ENCODE results near the gene MTFR1L. TPM values are rescaled to one million over a fixed set of nuclear protein-coding genes. Genes with fewer than 3 reads are reported as not detected.

Gene MTFR1L
- total RNA-seq, 1 experiment from 2014 or later, result 23.2 TPM

DNA sequence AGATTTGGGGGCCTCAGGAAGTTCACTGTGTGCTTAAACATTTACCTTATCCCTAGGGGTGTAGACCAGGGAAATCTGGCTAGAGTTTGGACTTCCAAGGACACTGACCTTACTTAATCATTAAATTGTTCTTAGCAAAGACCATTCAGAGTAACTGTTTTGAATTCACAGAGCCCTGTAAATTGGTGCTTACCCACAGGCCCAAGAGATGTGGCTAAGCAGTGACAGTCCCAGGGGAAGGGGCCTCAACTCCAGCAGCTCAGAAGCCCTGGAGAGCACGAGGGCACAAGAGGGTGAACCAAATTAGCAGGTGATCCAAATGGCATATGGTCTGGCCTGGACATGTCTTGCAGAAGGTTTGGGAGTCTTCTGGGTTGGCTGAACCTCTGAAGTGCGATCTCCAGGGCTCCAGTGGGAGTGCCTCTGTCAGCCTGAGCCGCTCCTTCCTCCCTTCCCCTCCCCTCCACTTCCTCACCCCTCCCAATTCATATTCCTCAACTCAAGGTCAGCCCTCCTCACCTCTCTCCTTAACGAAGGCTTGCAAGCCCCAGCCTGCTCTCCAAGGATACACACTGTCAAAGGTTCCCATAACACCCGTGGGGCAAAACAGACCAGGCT lies 51.4 kb downstream of the MTFR1L start:
- no TSS peak for BruUV-seq (replicated peaks)
- Mint-ChIP-seq H3K27ac (ENCODE audit: unreplicated experiment) (no peak overlapping the region), H3K4me1 (ENCODE audit: low read depth, unreplicated experiment) (peaks cover 14% of the 10 kb centered on the region), H3K27me3 (ENCODE audit: unreplicated experiment) (no peaks in the 10 kb centered on the region), H3K36me3 (ENCODE audit: insufficient read depth, unreplicated experiment) (peaks cover 29% of the 10 kb centered on the region), H3K4me3 (ENCODE audit: low read depth, unreplicated experiment) (no peak overlapping the region), H3K9me3 (ENCODE audit: low read depth, unreplicated experiment) (no peaks in the 10 kb centered on the region)
- CTCF ChIA-PET, result interaction anchor here (0.6 kb wide), 1 partner anchor 52 kb away, joined by 9 read pairs; no protein-coding TSS in a partner anchor
- no peak for DNase-seq
- intact Hi-C loops (cut with micrococcal nuclease; ENCODE audit: unreplicated experiment), result no loop called here
- TF ChIP-seq, protein P1, sequence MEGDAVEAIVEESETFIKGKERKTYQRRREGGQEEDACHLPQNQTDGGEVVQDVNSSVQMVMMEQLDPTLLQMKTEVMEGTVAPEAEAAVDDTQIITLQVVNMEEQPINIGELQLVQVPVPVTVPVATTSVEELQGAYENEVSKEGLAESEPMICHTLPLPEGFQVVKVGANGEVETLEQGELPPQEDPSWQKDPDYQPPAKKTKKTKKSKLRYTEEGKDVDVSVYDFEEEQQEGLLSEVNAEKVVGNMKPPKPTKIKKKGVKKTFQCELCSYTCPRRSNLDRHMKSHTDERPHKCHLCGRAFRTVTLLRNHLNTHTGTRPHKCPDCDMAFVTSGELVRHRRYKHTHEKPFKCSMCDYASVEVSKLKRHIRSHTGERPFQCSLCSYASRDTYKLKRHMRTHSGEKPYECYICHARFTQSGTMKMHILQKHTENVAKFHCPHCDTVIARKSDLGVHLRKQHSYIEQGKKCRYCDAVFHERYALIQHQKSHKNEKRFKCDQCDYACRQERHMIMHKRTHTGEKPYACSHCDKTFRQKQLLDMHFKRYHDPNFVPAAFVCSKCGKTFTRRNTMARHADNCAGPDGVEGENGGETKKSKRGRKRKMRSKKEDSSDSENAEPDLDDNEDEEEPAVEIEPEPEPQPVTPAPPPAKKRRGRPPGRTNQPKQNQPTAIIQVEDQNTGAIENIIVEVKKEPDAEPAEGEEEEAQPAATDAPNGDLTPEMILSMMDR (IDR thresholded peaks at IDR 0.05; ENCODE audit: unreplicated experiment), result no peak

DNA sequence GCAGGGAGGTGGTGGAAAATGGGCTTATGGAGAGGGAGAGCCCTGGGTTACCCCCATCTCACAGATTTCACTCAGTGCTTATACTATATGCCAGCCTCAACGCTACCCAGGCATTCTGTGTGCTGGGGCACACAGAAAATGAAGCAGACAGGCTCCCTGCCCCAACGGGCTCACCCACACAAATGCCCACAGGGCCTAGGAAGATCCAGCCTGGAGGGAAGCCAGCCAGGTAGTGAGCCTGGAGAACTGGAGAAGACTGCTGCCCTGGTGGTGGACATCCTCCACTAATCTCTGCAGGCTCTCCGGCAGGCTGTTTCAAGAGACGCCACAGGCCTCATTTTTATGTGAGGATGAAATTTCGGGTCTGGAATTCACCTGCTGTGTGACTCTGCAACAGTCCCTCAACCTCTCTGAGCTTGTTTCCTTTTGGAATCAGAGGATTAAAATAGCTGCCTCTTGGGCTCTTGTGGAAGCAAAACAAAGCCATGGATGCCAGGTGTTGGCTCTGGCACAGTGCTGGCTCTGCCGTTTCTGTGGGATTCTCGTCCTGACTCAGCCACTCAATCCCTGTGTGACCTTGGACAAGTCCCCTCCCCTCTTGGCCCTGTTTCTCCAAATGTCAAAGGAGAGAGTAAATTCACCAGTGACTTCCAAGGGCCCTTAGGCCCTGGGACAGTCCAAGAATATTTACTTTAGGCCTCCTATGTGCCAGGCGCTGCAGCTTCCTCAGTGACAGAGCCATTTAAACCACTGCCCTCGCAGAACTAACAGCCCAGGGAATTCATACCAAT lies 52.1 kb downstream of the MTFR1L start:
- Mint-ChIP-seq H3K9me3 (ENCODE audit: low read depth, unreplicated experiment) (no peaks in the 10 kb centered on the region), H3K4me1 (ENCODE audit: low read depth, unreplicated experiment) (peaks cover 21% of the 10 kb centered on the region), H3K36me3 (ENCODE audit: insufficient read depth, unreplicated experiment) (peaks cover 29% of the 10 kb centered on the region), H3K27ac (ENCODE audit: unreplicated experiment) (no peak overlapping the region), H3K4me3 (ENCODE audit: low read depth, unreplicated experiment) (no peak overlapping the region), H3K27me3 (ENCODE audit: unreplicated experiment) (no peaks in the 10 kb centered on the region)
- CTCF ChIA-PET, result no interaction called here
- BruUV-seq (replicated peaks), result no TSS peak
- no peak for DNase-seq
- TF ChIP-seq, protein P1 (IDR thresholded peaks at IDR 0.05; ENCODE audit: unreplicated experiment), result no peak
- intact Hi-C loops (cut with micrococcal nuclease; ENCODE audit: unreplicated experiment), result no loop called here

DNA sequence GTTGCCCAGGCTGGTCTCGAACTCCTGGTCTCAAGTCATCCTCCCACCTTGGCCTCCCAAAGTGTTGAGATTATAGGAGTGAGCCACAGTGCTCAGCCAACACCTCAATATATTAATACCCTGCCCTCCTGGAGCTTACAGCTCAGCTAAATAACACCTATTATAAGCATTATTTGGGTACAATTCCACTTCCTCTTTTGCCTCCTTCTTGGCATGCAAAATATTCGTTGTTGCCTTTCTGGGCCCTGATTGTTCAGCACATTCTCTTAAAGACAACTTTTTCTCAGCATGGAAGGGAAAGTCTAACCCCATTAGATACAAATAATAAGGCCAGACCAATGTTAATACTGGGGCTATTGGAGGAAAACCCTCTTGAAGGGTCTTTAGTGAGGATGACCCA lies 53.0 kb downstream of the MTFR1L start:
- intact Hi-C loops (cut with micrococcal nuclease; ENCODE audit: unreplicated experiment), result no loop called here
- Mint-ChIP-seq H3K27ac (ENCODE audit: unreplicated experiment) (no peak overlapping the region), H3K27me3 (ENCODE audit: unreplicated experiment) (no peaks in the 10 kb centered on the region), H3K4me1 (ENCODE audit: low read depth, unreplicated experiment) (peaks cover 15% of the 10 kb centered on the region), H3K9me3 (ENCODE audit: low read depth, unreplicated experiment) (no peaks in the 10 kb centered on the region), H3K36me3 (ENCODE audit: insufficient read depth, unreplicated experiment) (peaks cover 22% of the 10 kb centered on the region), H3K4me3 (ENCODE audit: low read depth, unreplicated experiment) (no peak overlapping the region)
- CTCF ChIA-PET, result no interaction called here
- TF ChIP-seq, protein P1 (IDR thresholded peaks at IDR 0.05; ENCODE audit: unreplicated experiment), result no peak
- BruUV-seq (replicated peaks), result no TSS peak
- DNase-seq, result no peak

DNA sequence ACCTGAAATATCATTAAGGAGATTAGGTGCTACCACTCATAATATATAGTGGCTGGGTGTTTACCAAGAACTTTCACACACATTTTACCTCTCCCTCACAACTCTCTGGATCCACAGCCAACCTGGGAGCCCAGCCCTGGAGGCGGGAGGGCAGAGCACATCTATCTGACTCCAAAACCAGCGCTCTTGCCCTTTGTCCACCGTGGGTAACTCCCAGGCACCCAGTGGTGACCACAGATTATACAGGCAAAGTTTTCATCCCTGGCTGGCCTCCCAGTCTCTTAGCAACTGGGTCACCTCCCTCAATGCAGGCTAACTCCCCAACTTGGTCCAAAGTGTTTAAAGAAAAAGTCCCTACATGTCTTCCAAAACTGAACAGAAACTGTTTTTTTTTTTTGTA lies 53.4 kb downstream of the MTFR1L start:
- H3K4me1 Mint-ChIP-seq (ENCODE audit: low read depth, unreplicated experiment), result peaks cover 11% of the 10 kb centered on the region
- no peaks in the 10 kb centered on the region for H3K9me3 Mint-ChIP-seq (ENCODE audit: low read depth, unreplicated experiment)
- CTCF ChIA-PET, result no interaction called here
- DNase-seq, result no peak
- H3K27me3 Mint-ChIP-seq (ENCODE audit: unreplicated experiment), result no peaks in the 10 kb centered on the region
- TF ChIP-seq, protein P1 (IDR thresholded peaks at IDR 0.05; ENCODE audit: unreplicated experiment), result no peak
- H3K36me3 Mint-ChIP-seq (ENCODE audit: insufficient read depth, unreplicated experiment), result peaks cover 22% of the 10 kb centered on the region
- H3K4me3 Mint-ChIP-seq (ENCODE audit: low read depth, unreplicated experiment), result no peak overlapping the region
- intact Hi-C loops (cut with micrococcal nuclease; ENCODE audit: unreplicated experiment), result no loop called here
- no peak overlapping the region for H3K27ac Mint-ChIP-seq (ENCODE audit: unreplicated experiment)
- no TSS peak for BruUV-seq (replicated peaks)

All from Calu3 (cell line).